ENCODE results near the gene HSD17B14.
"Not testable (repeated sequence)": the region's sequence is repeated elsewhere in the genome, so short reads cannot be mapped to it uniquely, and the experiment has no call there.

- TF ChIP-seq CTCF, MAX (IDR thresholded peaks at IDR 0.05; ENCODE audit: low read depth, low read length): not testable (repeated sequence)
Observed at GRCh38 chr19:48765816-48766215, 70.5 kb downstream of the HSD17B14 start.

Data from NB4 (cell line).